Measurements from ENCODE around the gene MAP3K19.
A peak's percentile ranks its signal among the peaks of the same experiment; 100 is the strongest.

Gene MAP3K19

GRCh38 chr2:134932864-134933526 is 114.3 kb downstream of the MAP3K19 start:
- no peak for DNase-seq (ENCODE audit: low read depth in 2 of 2)

GRCh38 chr2:134927195-134927594 is 120.1 kb downstream of the MAP3K19 start:
- DNase-seq (ENCODE audit: low read depth in 2 of 2), result no peak

GRCh38 chr2:134926231-134926931 is 120.9 kb downstream of the MAP3K19 start:
- no peak for DNase-seq (ENCODE audit: low read depth in 2 of 2)

- no peak for DNase-seq (ENCODE audit: low read depth in 2 of 2)
Measured at GRCh38 chr2:134924912-134925311, 122.3 kb downstream of the MAP3K19 start.

- DNase-seq (ENCODE audit: low read depth in 2 of 2), result peak; percentile 30 to 34
Measured at GRCh38 chr2:134919341-134920210, 127.7 kb downstream of the MAP3K19 start.

GRCh38 chr2:134918526-134919340 is 128.5 kb downstream of the MAP3K19 start, which contains the start of gene CCNT2:
Gene CCNT2, plus strand, starts transcription at chr2:134918822. Its CDS starts 33 bp downstream, at chr2:134918855.
- peak; percentile 99 to 100 for DNase-seq (ENCODE audit: low read depth in 2 of 2)

- DNase-seq (ENCODE audit: low read depth in 2 of 2), result peak; percentile 82 to 86
Measured at GRCh38 chr2:134917888-134918525, 129.2 kb downstream of the MAP3K19 start.

GRCh38 chr2:134917360-134917865 is 129.8 kb downstream of the MAP3K19 start:
- no peak for DNase-seq (ENCODE audit: low read depth in 2 of 2)
